ENCODE results near the gene PCYT2. TPM values are rescaled to one million over a fixed set of nuclear protein-coding genes. Genes with fewer than 3 reads are reported as not detected.

PCYT2 gene
- total and polyA plus RNA-seq, 2 donors (not counting 3 experiments of a cell fraction or from before 2014, with no cell fraction given), result 52.0 to 57.1 TPM

GRCh38 chr17:81885454-81885853, 25.7 kb downstream of the PCYT2 start:
- Histone ChIP-seq H3K9me1 (replicated peaks; ENCODE audit: control insufficient read depth, extremely low read depth, insufficient read depth, low read length) (no peaks in the 10 kb centered on the region), H3K27me3 (ENCODE audit: control insufficient read depth in 2 of 2, insufficient read depth in 2 of 2, low read length in 2 of 2) (no peaks in the 10 kb centered on the region), H4K20me1 (replicated peaks; ENCODE audit: control insufficient read depth, extremely low read depth, insufficient read depth, low read length) (no peaks in the 10 kb centered on the region), H3K9ac (replicated peaks; ENCODE audit: extremely low read depth, insufficient read depth, low read length) (no peak overlapping the region), H3K79me2 (ENCODE audit: control insufficient read depth, insufficient read depth, low read length) (peaks cover 37% of the 10 kb centered on the region), H3K9me3 (replicated peaks; ENCODE audit: control insufficient read depth, insufficient read depth, low read length) (no peaks in the 10 kb centered on the region), H3K36me3 (ENCODE audit: control insufficient read depth in 2 of 2, extremely low read depth in 1 of 2, insufficient read depth in 2 of 2, low read length in 2 of 2) (peaks cover 26 to 42% of the 10 kb centered on the region in 2 experiments), H3K4me1 (ENCODE audit: control insufficient read depth, extremely low read depth, insufficient read depth, low read length) (peaks cover 10% of the 10 kb centered on the region), H3K4me3 (replicated peaks in 1 of 3; ENCODE audit: insufficient read depth in 1 of 3, low read depth in 1 of 3, low read length in 3 of 3) (no peak overlapping the region), H3K4me2 (ENCODE audit: insufficient read depth, low read length) (no peak overlapping the region), H2AFZ (ENCODE audit: low read depth, low read length) (no peak overlapping the region), H3K27ac (ENCODE audit: insufficient read depth, low read depth, low read length) (no peak overlapping the region)
- no peak for DNase-seq (ENCODE audit: low read depth, low spot score)
- ChIA-PET CTCF (no interaction called here), POLR2A (no interaction called here)
- no TSS peak for BruUV-seq (replicated peaks)
- dilution Hi-C loops (cut with MboI; ENCODE audit: extremely low pct_ligation_motif_present, low sequenced_read_pairs), result no loop called here
- intact Hi-C loops (cut with micrococcal nuclease), result no loop called here
- FAIRE-seq, result no peak
- TF ChIP-seq GATA2 (IDR thresholded peaks at IDR 0.05; ENCODE audit: insufficient read depth, insufficient read length, low read depth, low read length), result no peak
- no peak for TF ChIP-seq FOS (IDR thresholded peaks at IDR 0.05; ENCODE audit: borderline replicate concordance, insufficient read depth, low read length)
- TF ChIP-seq POLR2AphosphoS5 (IDR thresholded peaks at IDR 0.05; ENCODE audit: insufficient read depth, low read depth, low read length), result no peak
- TF ChIP-seq CTCF (IDR thresholded peaks at IDR 0.05; ENCODE audit: extremely low read depth in 1 of 2, insufficient read depth in 1 of 2, low read depth in 1 of 2, low read length in 2 of 2), result no peak
- TF ChIP-seq MYC (IDR thresholded peaks at IDR 0.05; ENCODE audit: low read depth, low read length), result no peak
- no peak for TF ChIP-seq MAX (IDR thresholded peaks at IDR 0.05; ENCODE audit: insufficient read depth, insufficient read length)
- TF ChIP-seq EZH2 (IDR thresholded peaks at IDR 0.05; ENCODE audit: borderline replicate concordance, low read depth, low read length, severe bottlenecking), result no peak
- no peak for TF ChIP-seq JUN (IDR thresholded peaks at IDR 0.05; ENCODE audit: borderline replicate concordance, insufficient read depth, insufficient read length, low read depth)
- no peak for TF ChIP-seq POLR2A (IDR thresholded peaks at IDR 0.05; ENCODE audit: low read depth, low read length)

Data from endothelial cell of umbilical vein (primary cell).